K562 (cell line): Measurements from ENCODE around the gene PLXDC2. TPM values are rescaled to one million over a fixed set of nuclear protein-coding genes. Genes with fewer than 3 reads are reported as not detected.

Experiments used
- ATAC-seq: fragments of 200-7000 bp; cut with Tn5 transposase; 3 replicates; pipeline ENCODE4 v1.9.1; 2020; ENCODE audit warnings: moderate library complexity
- BruUV-seq: library from RNA; stranded (reverse); fragments of 400-500 nt; replicated peaks from 2 replicates; lab custom pipeline; 2021; lab: Mats Ljungman, UMichigan
- CTCF ChIA-PET: fragments of 300-600 bp; formaldehyde crosslinking; extraction: SDS; loops from one replicate; lab custom pipeline; 2021; ENCODE audit warnings: low intra/inter-chr PET ratio; lab: Yijun Ruan, JAX
- POLR2A ChIA-PET: fragments of 300-600, 350-650 bp; sonication (Branson Sonifier 250); formaldehyde crosslinking; extraction: SDS; loops from one replicate; lab custom pipeline; 2021; ENCODE audit warnings: antibody characterized with exemption, inconsistent platforms; lab: Yijun Ruan, JAX
- DNase-seq, 4 experiments: peaks; one replicate each; pipeline versions ENCODE4 v3.0.0 to v3.0.0-alpha.2; 2011 to 2018; ENCODE audit warnings: low spot score in 3 of 4, mixed read lengths in 3 of 4; ENCODE audit errors: extremely low read depth in 1 of 4
- FAIRE-seq: peaks from 2 replicates; lab custom pipeline; 2011; peaks lifted over from hg19 to GRCh38; lab: Jason Lieb, UNC
- H2AFZ ChIP-seq: 2 replicates; pipeline ENCODE4 v1.6.0; 2011; ENCODE audit warnings: low read depth, low read length, control low read depth, inconsistent platforms
- H3K27ac ChIP-seq: fragments of 200-600 bp; 3 replicates; pipeline ENCODE4 v1.8.0; 2011; ENCODE audit warnings: low read depth, mild to moderate bottlenecking, control low read depth, inconsistent platforms, low read length, moderate library complexity, mixed read lengths; ENCODE audit errors: extremely low read depth
- H3K27me3 ChIP-seq, 2 experiments: fragments of 300-600 bp in 1 of 2; 2 replicates in 1 of 2; 3 replicates in 1 of 2; pipeline versions ENCODE4 v1.6.0 to v1.8.0; 2011; ENCODE audit warnings: inconsistent platforms in 2 of 2, low read length in 2 of 2, mild to moderate bottlenecking in 1 of 2, mixed read lengths in 1 of 2, moderate library complexity in 1 of 2; ENCODE audit not compliant: control insufficient read depth in 2 of 2, insufficient read depth in 2 of 2
- H3K36me3 ChIP-seq: fragments of 300-600 bp; 3 replicates; pipeline ENCODE4 v1.8.0; 2011; ENCODE audit warnings: mild to moderate bottlenecking, low read length, inconsistent platforms; ENCODE audit not compliant: control insufficient read depth, insufficient read depth
- H3K4me1 ChIP-seq, 2 experiments: fragments of 200-600 bp in 1 of 2; replicated peaks in 1 of 2; 2 replicates in 1 of 2; 3 replicates in 1 of 2; pipeline versions ENCODE4 v1.5.1 to v1.8.0; 2011; ENCODE audit warnings: inconsistent platforms in 2 of 2, low read length in 2 of 2, mild to moderate bottlenecking in 1 of 2, mixed read lengths in 1 of 2, moderate library complexity in 1 of 2; ENCODE audit not compliant: control insufficient read depth in 2 of 2, insufficient read depth in 2 of 2
- H3K4me2 ChIP-seq: 2 replicates; pipeline ENCODE4 v1.6.1; 2011; ENCODE audit warnings: low read length, control low read depth, inconsistent platforms, mixed read lengths; ENCODE audit not compliant: insufficient read depth
- H3K4me3 ChIP-seq: fragments of 200-600 bp; sonication (generic), shearing (Covaris generic); 2 replicates; pipeline ENCODE4 v1.5.1; 2016; ENCODE audit warnings: control low read depth, inconsistent platforms
- H3K79me2 ChIP-seq: fragments of 200-600 bp; 3 replicates; pipeline ENCODE4 v1.8.0; 2011; ENCODE audit warnings: low read length, inconsistent platforms; ENCODE audit not compliant: control insufficient read depth, insufficient read depth
- H3K9ac ChIP-seq, 2 experiments: 2 replicates each; pipeline versions ENCODE4 v1.6.0 to v1.6.1; 2011; ENCODE audit warnings: low read depth in 2 of 2, low read length in 2 of 2, control low read depth in 1 of 2, inconsistent platforms in 1 of 2, mild to moderate bottlenecking in 1 of 2, mixed read lengths in 1 of 2; ENCODE audit not compliant: insufficient read depth in 1 of 2
- H3K9me1 ChIP-seq: one replicate; pipeline ENCODE4 v1.6.0; 2011; ENCODE audit warnings: inconsistent platforms, mild to moderate bottlenecking, low read length, moderate library complexity; ENCODE audit not compliant: control insufficient read depth, insufficient read depth
- H3K9me3 ChIP-seq: replicated peaks from 2 replicates; pipeline ENCODE4 v1.5.1; 2011; ENCODE audit warnings: low read depth, low read length, inconsistent platforms; ENCODE audit not compliant: control insufficient read depth, insufficient read depth
- H4K20me1 ChIP-seq: replicated peaks from 2 replicates; pipeline ENCODE4 v1.6.1; 2011; ENCODE audit warnings: low read length, inconsistent platforms, mixed read lengths; ENCODE audit not compliant: control insufficient read depth, insufficient read depth
- BACH1 ChIP-seq: fragments of 200-800 bp; sonication (Bioruptor generic); IDR thresholded peaks from 2 replicates; pipeline ENCODE4 v1.6.1; 2016; ENCODE audit warnings: missing genetic modification characterization, missing compliant biosample characterization
- E2F3 ChIP-seq: fragments of 250-450 bp; sonication (Bioruptor Pico); IDR thresholded peaks from 2 replicates; pipeline ENCODE4 v1.4.0; 2020; ENCODE audit warnings: mild to moderate bottlenecking
- EHMT2 ChIP-seq: fragments of 450-650 bp; IDR thresholded peaks from 2 replicates; pipeline ENCODE4 v1.6.1; 2018; ENCODE audit warnings: antibody characterized with exemption
- FIP1L1 ChIP-seq: fragments of 200-400 bp; formaldehyde crosslinking; IDR thresholded peaks from 2 replicates; pipeline ENCODE4 v1.6.1; 2018; ENCODE audit warnings: mild to moderate bottlenecking, low read depth, low read length; ENCODE audit not compliant: poor library complexity, severe bottlenecking
- FOXJ3 ChIP-seq: sonication (generic); formaldehyde crosslinking; IDR thresholded peaks from 2 replicates; pipeline ENCODE4 v1.4.0; 2020; ENCODE audit warnings: mild to moderate bottlenecking, missing genetic modification reagents
- ILF3 ChIP-seq: fragments of 450-650 bp; IDR thresholded peaks from 2 replicates; pipeline ENCODE4 v1.6.1; 2018; ENCODE audit warnings: antibody characterized with exemption, mild to moderate bottlenecking, moderate library complexity, borderline replicate concordance
- KLF16 ChIP-seq: IDR thresholded peaks from 2 replicates; pipeline ENCODE4 v1.6.1; 2016; ENCODE audit warnings: antibody characterized with exemption
- MXI1 ChIP-seq: IDR thresholded peaks from 2 replicates; pipeline ENCODE4 v1.6.1; 2011; ENCODE audit warnings: low read depth, mild to moderate bottlenecking, improper control_type of control experiment, low read length
- NCOA1 ChIP-seq: fragments of 450-650 bp; IDR thresholded peaks from 2 replicates; pipeline ENCODE4 v1.6.1; 2016; ENCODE audit warnings: low read depth
- TAF1 ChIP-seq: IDR thresholded peaks from 2 replicates; pipeline ENCODE4 v1.6.1; 2011; ENCODE audit warnings: mild to moderate bottlenecking, low read length, moderate library complexity; ENCODE audit not compliant: insufficient read depth, control insufficient read depth, severe bottlenecking; ENCODE audit errors: extremely low read depth
- ZC3H11A ChIP-seq: IDR thresholded peaks from 2 replicates; pipeline ENCODE4 v1.6.1; 2012; ENCODE audit warnings: low read depth, low read length, improper control_type of control experiment
- ZNF695 ChIP-seq: fragments of 450-650 bp; formaldehyde crosslinking; IDR thresholded peaks from 2 replicates; pipeline ENCODE4 v1.4.0; 2020; ENCODE audit warnings: mild to moderate bottlenecking, moderate library complexity
- WGBS: fragments of 100-300 bp; shearing (Covaris generic); methylation state at CpG from one replicate; pipeline ENCODE4 v1.1.6; 2016; ENCODE audit warnings: low coverage, mixed read lengths; ENCODE audit not compliant: insufficient coverage; ENCODE audit errors: missing lambda C conversion rate; 5-methylcytosine and 5-hydroxymethylcytosine counted together
- in situ Hi-C: fragments of 300-500 bp; cut with MboI; formaldehyde crosslinking; loops from 4 replicates; pipeline ENCODE4 v1.15.0; 2018; ENCODE audit warnings: inconsistent platforms, mixed read lengths
- intact Hi-C: fragments of 100-400 bp; cut with micrococcal nuclease; formaldehyde crosslinking; loops from 2 replicates; pipeline ENCODE4 v1.14.2; 2022
- polyA plus RNA-seq, 8 experiments: library from polyadenylated mRNA; depleted of rRNA in 4 of 8; stranded (reverse) in 5 of 8; unstranded in 3 of 8; fragments of >200 nt; fragmentation: Nextera tagmentation in 2 of 8; fragmentation: Illumina TruSeq in 1 of 8; extraction: Ambion mirVana in 2 of 8; extraction: Trizol in 1 of 8; gene quantifications; 2 replicates each; pipeline versions ENCODE4 v1.2.1 to v1.2.3, GENCODE V29; 2011 to 2014; ENCODE audit warnings: inconsistent platforms in 1 of 8, missing spikeins in 1 of 8
- total RNA-seq, 7 experiments: library from RNA; depleted of rRNA in 6 of 7; stranded (reverse); fragments of >200 nt in 6 of 7; fragmentation: Illumina TruSeq in 2 of 7; extraction: Trizol in 2 of 7; gene quantifications; 2 replicates each; pipeline versions ENCODE4 v1.2.1 to v1.2.3, GENCODE V29; 2011 to 2021; ENCODE audit warnings: low replicate concordance in 1 of 7
- TF ChIP-seq, protein P1 (sequence below): fragments of 450-650 bp; IDR thresholded peaks from 2 replicates; pipeline ENCODE4 v1.6.1; 2017; ENCODE audit warnings: antibody characterized with exemption, mild to moderate bottlenecking

The PLXDC2 gene
- total and polyA plus RNA-seq, 9 of the 15 experiments (the other 6 are each of a cell fraction or from before 2014, with no cell fraction given) = 0.01 to 0.33 (median 0.10) TPM; not detected in 3

DNA sequence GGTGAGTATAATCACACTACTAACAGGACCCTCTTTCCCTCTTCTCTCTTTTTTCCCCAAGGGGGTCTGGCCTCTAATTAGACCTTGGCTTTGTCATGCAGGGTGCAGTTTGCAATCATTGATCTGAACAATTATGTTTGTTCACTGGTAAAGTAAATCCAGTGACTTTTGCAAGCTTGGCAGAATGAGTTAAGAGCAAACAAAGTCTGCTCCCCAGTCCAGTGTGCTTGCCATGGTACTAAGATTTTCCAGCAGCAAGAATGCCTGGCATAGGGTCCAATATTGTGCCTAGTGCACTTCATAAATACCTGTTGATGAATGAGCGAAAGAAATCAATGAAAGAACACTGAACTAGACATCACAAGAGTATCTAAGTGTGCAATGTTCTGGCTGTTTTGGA lies 43.9 kb downstream of the PLXDC2 start:
- POLR2A ChIA-PET = no interaction called here
- Histone ChIP-seq H2AFZ (no peak overlapping the region), H4K20me1 (no peaks in the 10 kb centered on the region), H3K4me1 (no peaks in the 10 kb centered on the region), H3K27me3 (no peaks in the 10 kb centered on the region), H3K79me2 (no peaks in the 10 kb centered on the region), H3K36me3 (no peaks in the 10 kb centered on the region), H3K4me3 (no peak overlapping the region), H3K4me2 (no peak overlapping the region), H3K9me1 (no peaks in the 10 kb centered on the region), H3K27ac (no peak overlapping the region), H3K9ac (no peak overlapping the region), H3K9me3 (no peaks in the 10 kb centered on the region)
- WGBS = 0% methylated on average over 1 of the region's 1 CpG
- FAIRE-seq = no peak
- no TSS peak for BruUV-seq
- no peak for DNase-seq
- in situ Hi-C loops = no loop called here
- intact Hi-C loops = no loop called here
- CTCF ChIA-PET = no interaction called here
- no peak for ATAC-seq
- TF ChIP-seq FOXJ3 = no peak
- TF ChIP-seq EHMT2 = no peak
- no peak for TF ChIP-seq ZC3H11A
- TF ChIP-seq MXI1 = no peak
- TF ChIP-seq TAF1 = no peak
- no peak for TF ChIP-seq ZNF695 (CRISPR knock-in tag)
- TF ChIP-seq ILF3 = no peak
- TF ChIP-seq KLF16 = no peak
- TF ChIP-seq NCOA1 = no peak
- TF ChIP-seq FIP1L1 = no peak
- no peak for TF ChIP-seq E2F3 (CRISPR knock-in tag)
- no peak for TF ChIP-seq BACH1 (tag)
- TF ChIP-seq, protein P1, sequence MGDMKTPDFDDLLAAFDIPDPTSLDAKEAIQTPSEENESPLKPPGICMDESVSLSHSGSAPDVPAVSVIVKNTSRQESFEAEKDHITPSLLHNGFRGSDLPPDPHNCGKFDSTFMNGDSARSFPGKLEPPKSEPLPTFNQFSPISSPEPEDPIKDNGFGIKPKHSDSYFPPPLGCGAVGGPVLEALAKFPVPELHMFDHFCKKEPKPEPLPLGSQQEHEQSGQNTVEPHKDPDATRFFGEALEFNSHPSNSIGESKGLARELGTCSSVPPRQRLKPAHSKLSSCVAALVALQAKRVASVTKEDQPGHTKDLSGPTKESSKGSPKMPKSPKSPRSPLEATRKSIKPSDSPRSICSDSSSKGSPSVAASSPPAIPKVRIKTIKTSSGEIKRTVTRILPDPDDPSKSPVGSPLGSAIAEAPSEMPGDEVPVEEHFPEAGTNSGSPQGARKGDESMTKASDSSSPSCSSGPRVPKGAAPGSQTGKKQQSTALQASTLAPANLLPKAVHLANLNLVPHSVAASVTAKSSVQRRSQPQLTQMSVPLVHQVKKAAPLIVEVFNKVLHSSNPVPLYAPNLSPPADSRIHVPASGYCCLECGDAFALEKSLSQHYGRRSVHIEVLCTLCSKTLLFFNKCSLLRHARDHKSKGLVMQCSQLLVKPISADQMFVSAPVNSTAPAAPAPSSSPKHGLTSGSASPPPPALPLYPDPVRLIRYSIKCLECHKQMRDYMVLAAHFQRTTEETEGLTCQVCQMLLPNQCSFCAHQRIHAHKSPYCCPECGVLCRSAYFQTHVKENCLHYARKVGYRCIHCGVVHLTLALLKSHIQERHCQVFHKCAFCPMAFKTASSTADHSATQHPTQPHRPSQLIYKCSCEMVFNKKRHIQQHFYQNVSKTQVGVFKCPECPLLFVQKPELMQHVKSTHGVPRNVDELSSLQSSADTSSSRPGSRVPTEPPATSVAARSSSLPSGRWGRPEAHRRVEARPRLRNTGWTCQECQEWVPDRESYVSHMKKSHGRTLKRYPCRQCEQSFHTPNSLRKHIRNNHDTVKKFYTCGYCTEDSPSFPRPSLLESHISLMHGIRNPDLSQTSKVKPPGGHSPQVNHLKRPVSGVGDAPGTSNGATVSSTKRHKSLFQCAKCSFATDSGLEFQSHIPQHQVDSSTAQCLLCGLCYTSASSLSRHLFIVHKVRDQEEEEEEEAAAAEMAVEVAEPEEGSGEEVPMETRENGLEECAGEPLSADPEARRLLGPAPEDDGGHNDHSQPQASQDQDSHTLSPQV = no peak
